PC-3 (cell line): Measurements from ENCODE around the gene TMEM51. TPM values are rescaled to one million over a fixed set of nuclear protein-coding genes. Genes with fewer than 3 reads are reported as not detected.

ENCODE experiments used
- ATAC-seq: fragments of 200-7000 bp; cut with Tn5 transposase; 2 replicates; pipeline ENCODE4 v1.9.1; 2020; ENCODE audit warnings: mild to moderate bottlenecking, moderate library complexity
- BruUV-seq: library from RNA; stranded (reverse); fragments of 400-500 nt; replicated peaks from 2 replicates; lab custom pipeline; 2021; lab: Mats Ljungman, UMichigan
- CTCF ChIA-PET: fragments of 300-600 bp; sonication (Branson Sonifier 250); formaldehyde crosslinking; loops from one replicate; lab custom pipeline; 2022; ENCODE audit warnings: antibody characterized with exemption; lab: Charles Lee
- POLR2A ChIA-PET: fragments of 300-600 bp; sonication (Branson Sonifier 250); formaldehyde crosslinking; loops from one replicate; lab custom pipeline; 2022; ENCODE audit warnings: antibody characterized with exemption; ENCODE audit not compliant: unreplicated experiment; lab: Charles Lee
- DNase-seq: peaks from one replicate; pipeline ENCODE4 v3.0.0-alpha.2; 2015
- H2AFZ ChIP-seq: fragments of 300-600 bp; sonication (generic); 2 replicates; pipeline ENCODE4 v1.6.0; 2016; ENCODE audit warnings: antibody characterized with exemption, low read length
- H3F3A ChIP-seq: fragments of 300-600 bp; sonication (generic); one replicate; pipeline ENCODE4 v1.6.0; 2017; ENCODE audit warnings: antibody characterized with exemption, low read length, control low read depth, mild to moderate bottlenecking; ENCODE audit not compliant: unreplicated experiment
- H3K27ac ChIP-seq: fragments of 300-600 bp; sonication (generic); 2 replicates; pipeline ENCODE4 v1.5.1; 2016; ENCODE audit warnings: mild to moderate bottlenecking, low read length
- H3K27me3 ChIP-seq: fragments of 300-600 bp; sonication (generic); 2 replicates; pipeline ENCODE4 v1.6.1; 2016; ENCODE audit warnings: low read length, mixed read lengths
- H3K36me3 ChIP-seq: fragments of 300-600 bp; sonication (generic); 2 replicates; pipeline ENCODE4 v1.6.1; 2016; ENCODE audit warnings: low read depth, mixed run types, low read length, mixed read lengths
- H3K4me1 ChIP-seq: fragments of 300-600 bp; sonication (generic); 2 replicates; pipeline ENCODE4 v1.5.1; 2016; ENCODE audit warnings: low read length; ENCODE audit not compliant: insufficient read depth
- H3K4me2 ChIP-seq: fragments of 300-600 bp; sonication (generic); 2 replicates; pipeline ENCODE4 v1.6.0; 2016; ENCODE audit warnings: low read length
- H3K4me3 ChIP-seq: fragments of 300-600 bp; sonication (generic); 2 replicates; pipeline ENCODE4 v1.5.1; 2016; ENCODE audit warnings: mild to moderate bottlenecking, low read length, mixed read lengths
- H3K79me2 ChIP-seq: fragments of 300-600 bp; sonication (generic); 2 replicates; pipeline ENCODE4 v1.6.1; 2017; ENCODE audit warnings: low read length, mixed read lengths
- H3K9ac ChIP-seq: fragments of 300-600 bp; sonication (generic); 2 replicates; pipeline ENCODE4 v1.6.0; 2016; ENCODE audit warnings: mild to moderate bottlenecking, low read length
- H3K9me2 ChIP-seq: fragments of 300-600 bp; sonication (generic); replicated peaks from 2 replicates; pipeline ENCODE4 v1.6.1; 2016; ENCODE audit warnings: mixed run types, low read length, mixed read lengths
- H3K9me3 ChIP-seq: fragments of 300-600 bp; sonication (generic); 2 replicates; pipeline ENCODE4 v1.6.1; 2016; ENCODE audit warnings: low read length, mixed read lengths
- H4K20me1 ChIP-seq: fragments of 300-600 bp; sonication (generic); 2 replicates; pipeline ENCODE4 v1.6.1; 2016; ENCODE audit warnings: low read length, mixed read lengths
- EZH2 ChIP-seq: fragments of 300-600 bp; sonication (generic); IDR thresholded peaks from one replicate; pipeline ENCODE4 v1.6.1; 2017; ENCODE audit warnings: antibody characterized with exemption, mild to moderate bottlenecking, low read length; ENCODE audit not compliant: unreplicated experiment
- EZH2phosphoT487 ChIP-seq: fragments of 300-600 bp; sonication (generic); IDR thresholded peaks from 2 replicates; pipeline ENCODE4 v1.6.1; 2018; ENCODE audit warnings: mild to moderate bottlenecking, antibody characterized with exemption, low read length, borderline replicate concordance
- intact Hi-C: fragments of 100-400 bp; cut with micrococcal nuclease; formaldehyde crosslinking; loops from 2 replicates; pipeline ENCODE4 v1.9.0; 2023
- total RNA-seq: library from RNA; depleted of rRNA; stranded (reverse); fragments of >200 nt; gene quantifications from 2 replicates; pipeline ENCODE4 v1.2.3, GENCODE V29; 2014
- TF ChIP-seq, protein P1 (sequence below): fragments of 300-600 bp; sonication (generic); conservative IDR thresholded peaks from 2 replicates; pipeline ENCODE4 v1.5.1; 2017; ENCODE audit warnings: antibody characterized with exemption, low read depth, mild to moderate bottlenecking, low read length

TMEM51 gene
- total RNA-seq, 1 experiment from 2014 or later: 20.8 TPM

DNA sequence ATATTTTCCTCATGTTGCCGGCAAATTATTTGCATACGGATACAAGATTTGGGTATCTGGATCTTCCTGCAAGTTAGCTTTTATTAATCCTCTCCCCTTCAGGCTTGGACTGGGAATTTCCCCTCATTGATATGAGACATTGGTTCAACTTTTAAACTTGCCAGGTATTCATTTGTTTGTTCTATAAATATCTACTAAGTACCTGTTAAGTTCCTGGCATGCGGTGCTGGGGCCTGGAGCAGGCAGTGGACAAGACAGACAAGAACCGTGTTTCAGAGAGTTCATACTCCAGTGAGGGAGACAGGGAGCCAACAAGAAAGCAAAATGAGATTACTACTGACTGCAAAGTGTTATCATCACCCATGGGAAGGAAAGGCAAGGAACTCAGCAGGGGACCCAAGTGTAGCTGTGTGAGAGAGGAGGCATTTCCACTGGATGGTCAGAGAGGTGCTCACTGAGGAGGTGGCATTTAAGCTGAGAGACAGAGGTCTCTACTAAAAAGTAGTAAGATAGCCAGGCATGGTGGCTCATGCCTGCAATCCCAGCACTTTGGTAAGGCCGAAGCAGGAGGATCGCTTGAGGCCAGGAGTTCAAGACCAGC is 54.4 kb downstream of the TMEM51 start:
- Histone ChIP-seq H3F3A (no peaks in the 10 kb centered on the region), H3K27ac (no peak overlapping the region), H2AFZ (no peak overlapping the region), H3K9me2 (no peaks in the 10 kb centered on the region), H3K27me3 (no peaks in the 10 kb centered on the region), H3K4me2 (no peak overlapping the region), H3K4me3 (no peak overlapping the region), H3K9ac (no peak overlapping the region), H3K79me2 (peaks cover 26% of the 10 kb centered on the region), H3K4me1 (peaks cover 23% of the 10 kb centered on the region), H3K36me3 (no peaks in the 10 kb centered on the region; the same call in 1 of the 2 replicates), H3K9me3 (no peaks in the 10 kb centered on the region), H4K20me1 (no peaks in the 10 kb centered on the region)
- ChIA-PET CTCF (no interaction called here), POLR2A (no interaction called here)
- intact Hi-C loops: no loop called here
- no TSS peak for BruUV-seq
- ATAC-seq (no peak), DNase-seq (no peak)
- TF ChIP-seq, protein P1, sequence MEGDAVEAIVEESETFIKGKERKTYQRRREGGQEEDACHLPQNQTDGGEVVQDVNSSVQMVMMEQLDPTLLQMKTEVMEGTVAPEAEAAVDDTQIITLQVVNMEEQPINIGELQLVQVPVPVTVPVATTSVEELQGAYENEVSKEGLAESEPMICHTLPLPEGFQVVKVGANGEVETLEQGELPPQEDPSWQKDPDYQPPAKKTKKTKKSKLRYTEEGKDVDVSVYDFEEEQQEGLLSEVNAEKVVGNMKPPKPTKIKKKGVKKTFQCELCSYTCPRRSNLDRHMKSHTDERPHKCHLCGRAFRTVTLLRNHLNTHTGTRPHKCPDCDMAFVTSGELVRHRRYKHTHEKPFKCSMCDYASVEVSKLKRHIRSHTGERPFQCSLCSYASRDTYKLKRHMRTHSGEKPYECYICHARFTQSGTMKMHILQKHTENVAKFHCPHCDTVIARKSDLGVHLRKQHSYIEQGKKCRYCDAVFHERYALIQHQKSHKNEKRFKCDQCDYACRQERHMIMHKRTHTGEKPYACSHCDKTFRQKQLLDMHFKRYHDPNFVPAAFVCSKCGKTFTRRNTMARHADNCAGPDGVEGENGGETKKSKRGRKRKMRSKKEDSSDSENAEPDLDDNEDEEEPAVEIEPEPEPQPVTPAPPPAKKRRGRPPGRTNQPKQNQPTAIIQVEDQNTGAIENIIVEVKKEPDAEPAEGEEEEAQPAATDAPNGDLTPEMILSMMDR: no peak
- TF ChIP-seq EZH2phosphoT487 (no peak), EZH2 (no peak)

DNA sequence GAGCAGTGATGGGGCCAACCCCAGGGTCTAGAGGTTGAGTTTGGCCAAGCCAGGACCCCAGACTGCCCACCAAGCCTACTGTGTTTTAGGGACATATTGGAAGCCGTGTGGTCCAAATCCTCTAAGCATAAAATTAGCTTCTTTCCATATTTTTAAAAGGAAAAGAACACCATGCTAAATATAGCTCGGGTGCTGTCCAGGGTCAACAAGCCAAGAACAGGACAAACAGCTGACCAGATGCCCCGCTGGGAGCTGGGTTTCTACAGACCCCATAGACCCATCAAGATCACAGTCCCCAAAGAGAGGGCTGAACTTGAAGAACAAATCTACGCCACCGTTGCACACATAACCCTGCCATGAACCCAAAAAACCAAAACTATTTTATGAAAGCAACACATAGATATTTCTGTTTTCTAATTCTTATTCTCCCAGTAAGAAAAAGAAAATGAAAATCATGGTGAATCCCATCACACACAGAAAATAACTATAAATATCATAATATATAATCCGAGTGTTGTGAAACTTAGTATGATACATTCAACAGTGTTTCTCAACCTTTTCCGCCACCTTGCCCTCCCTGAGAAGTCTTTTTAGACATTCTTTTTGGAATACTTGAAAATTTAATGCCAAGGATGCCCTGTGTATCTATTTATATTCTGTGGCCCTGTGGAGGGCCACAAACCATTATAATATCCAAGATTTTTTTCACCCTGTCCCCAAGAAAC is 57.3 kb downstream of the TMEM51 start:
- Histone ChIP-seq H3K36me3 (no peaks in the 10 kb centered on the region; the same call in 1 of the 2 replicates), H3K4me3 (no peak overlapping the region), H3K27ac (no peak overlapping the region), H3K9me2 (no peaks in the 10 kb centered on the region), H3K9ac (no peak overlapping the region), H3F3A (no peaks in the 10 kb centered on the region), H3K4me2 (no peak overlapping the region), H2AFZ (no peak overlapping the region), H3K79me2 (peaks cover 9% of the 10 kb centered on the region; the same call in 1 of the 2 replicates), H3K4me1 (peaks cover 22% of the 10 kb centered on the region), H4K20me1 (no peaks in the 10 kb centered on the region), H3K27me3 (no peaks in the 10 kb centered on the region), H3K9me3 (no peaks in the 10 kb centered on the region)
- ChIA-PET CTCF (interaction anchor here (0.6 kb wide), 1 partner anchor 59 kb away, joined by 4 read pairs; no protein-coding TSS in a partner anchor), POLR2A (no interaction called here)
- DNase-seq (no peak), ATAC-seq (no peak)
- no TSS peak for BruUV-seq
- intact Hi-C loops: no loop called here
- TF ChIP-seq, protein P1: no peak
- TF ChIP-seq EZH2: no peak
- TF ChIP-seq EZH2phosphoT487: no peak

DNA sequence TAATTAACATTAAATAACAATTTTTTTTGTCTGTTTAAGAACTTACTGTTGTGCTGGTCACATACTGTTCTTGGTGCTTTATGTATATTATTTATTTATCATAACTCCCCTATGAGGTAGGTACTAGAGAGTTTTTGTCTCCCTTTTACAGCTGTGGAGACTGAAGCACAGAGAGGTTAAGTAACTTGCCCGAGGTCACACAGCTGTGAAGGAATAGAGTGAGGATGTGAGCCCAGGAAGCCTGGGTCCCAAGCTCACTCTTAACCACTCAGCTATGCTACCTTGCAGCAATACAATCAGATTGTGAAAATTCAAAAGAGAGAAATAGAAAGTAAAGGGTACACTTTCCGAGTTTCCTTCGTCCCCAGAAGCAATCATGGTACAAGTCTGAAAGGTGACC is 57.9 kb downstream of the TMEM51 start:
- Histone ChIP-seq H3K9ac (no peak overlapping the region), H3K9me3 (no peaks in the 10 kb centered on the region), H3F3A (no peaks in the 10 kb centered on the region), H3K79me2 (peaks cover 6% of the 10 kb centered on the region; the same call in 1 of the 2 replicates), H3K27me3 (no peaks in the 10 kb centered on the region), H4K20me1 (no peaks in the 10 kb centered on the region), H3K4me3 (no peak overlapping the region), H3K4me2 (no peak overlapping the region), H3K4me1 (peaks cover 16% of the 10 kb centered on the region), H3K36me3 (no peaks in the 10 kb centered on the region; the same call in 1 of the 2 replicates), H3K27ac (no peak overlapping the region), H2AFZ (no peak overlapping the region), H3K9me2 (no peaks in the 10 kb centered on the region)
- intact Hi-C loops: no loop called here
- no peak for ATAC-seq
- DNase-seq: no peak
- BruUV-seq: no TSS peak
- POLR2A ChIA-PET: no interaction called here
- CTCF ChIA-PET: interaction anchor here (0.6 kb wide), 1 partner anchor 60 kb away, joined by 4 read pairs; no protein-coding TSS in a partner anchor
- TF ChIP-seq, protein P1: no peak
- TF ChIP-seq EZH2 (no peak), EZH2phosphoT487 (no peak)
